IMR-90 (cell line): Measurements from ENCODE around the gene BCL7A. TPM values are rescaled to one million over a fixed set of nuclear protein-coding genes. Genes with fewer than 3 reads are reported as not detected.

Experiments used
- ATAC-seq: fragments of 200-7000 bp; cut with Tn5 transposase; 2 replicates; pipeline ENCODE4 v1.9.1; 2020; ENCODE audit warnings: low read depth, mild to moderate bottlenecking, moderate library complexity
- BruUV-seq: library from RNA; stranded (reverse); fragments of 400-500 nt; replicated peaks from 2 replicates; lab custom pipeline; 2021; lab: Mats Ljungman, UMichigan
- CTCF ChIA-PET: fragments of 300-600 bp; formaldehyde crosslinking; extraction: SDS; loops from one replicate; lab custom pipeline; 2021; ENCODE audit warnings: antibody characterized with exemption; lab: Yijun Ruan, JAX
- POLR2A ChIA-PET: fragments of 300-600 bp; sonication (Branson Sonifier 250); formaldehyde crosslinking; loops from one replicate; lab custom pipeline; 2022; ENCODE audit warnings: antibody characterized with exemption; ENCODE audit not compliant: unreplicated experiment; lab: Charles Lee
- DNase-seq: peaks from one replicate; pipeline ENCODE4 v3.0.0; 2013
- H2AFZ ChIP-seq: replicated peaks from 2 replicates; pipeline ENCODE3; 2013; ENCODE audit warnings: low read length, mild to moderate bottlenecking; ENCODE audit not compliant: poor library complexity
- H2AK5ac ChIP-seq: 2 replicates; pipeline ENCODE4 v1.6.1; 2013; ENCODE audit warnings: low read depth, low read length, inconsistent platforms
- H2AK9ac ChIP-seq: replicated peaks from 2 replicates; pipeline ENCODE3; 2013; ENCODE audit warnings: mild to moderate bottlenecking, low read depth, low read length, moderate library complexity; ENCODE audit not compliant: poor library complexity
- H2BK120ac ChIP-seq: 2 replicates; pipeline ENCODE4 v1.6.1; 2013; ENCODE audit warnings: low read depth, low read length, inconsistent platforms
- H2BK15ac ChIP-seq: 3 replicates; pipeline ENCODE4 v1.6.1; 2013; ENCODE audit warnings: low read depth, low read length, inconsistent platforms
- H2BK20ac ChIP-seq: 2 replicates; pipeline ENCODE4 v1.6.1; 2013; ENCODE audit warnings: low read depth, mild to moderate bottlenecking, inconsistent platforms, low read length, moderate library complexity
- H2BK5ac ChIP-seq: 2 replicates; pipeline ENCODE4 v1.6.1; 2013; ENCODE audit warnings: mild to moderate bottlenecking, low read depth, low read length, inconsistent platforms; ENCODE audit not compliant: poor library complexity, severe bottlenecking
- H3K14ac ChIP-seq: replicated peaks from 2 replicates; pipeline ENCODE4 v1.6.1; 2013; ENCODE audit warnings: low read depth, low read length, inconsistent platforms
- H3K18ac ChIP-seq: 2 replicates; pipeline ENCODE4 v1.6.1; 2013; ENCODE audit warnings: low read depth, low read length, control low read depth
- H3K23ac ChIP-seq: 2 replicates; pipeline ENCODE4 v1.6.1; 2013; ENCODE audit warnings: low read depth, low read length, inconsistent platforms
- H3K27ac ChIP-seq: 2 replicates; pipeline ENCODE4 v1.5.1; 2013; ENCODE audit warnings: mild to moderate bottlenecking, control low read depth, low read length; ENCODE audit not compliant: insufficient read depth
- H3K27me3 ChIP-seq: 2 replicates; pipeline ENCODE4 v1.6.1; 2013; ENCODE audit warnings: low read length; ENCODE audit not compliant: control insufficient read depth, insufficient read depth
- H3K36me3 ChIP-seq: 2 replicates; pipeline ENCODE4 v1.6.1; 2013; ENCODE audit warnings: low read length, mixed read lengths; ENCODE audit not compliant: control insufficient read depth, insufficient read depth
- H3K4ac ChIP-seq: 2 replicates; pipeline ENCODE4 v1.6.1; 2013; ENCODE audit warnings: low read depth, low read length, inconsistent platforms
- H3K4me1 ChIP-seq: 2 replicates; pipeline ENCODE4 v1.6.1; 2013; ENCODE audit warnings: low read length, mixed read lengths; ENCODE audit not compliant: control insufficient read depth, insufficient read depth
- H3K4me2 ChIP-seq: 2 replicates; pipeline ENCODE4 v1.6.1; 2013; ENCODE audit warnings: low read depth, mild to moderate bottlenecking, control low read depth, low read length, moderate library complexity
- H3K4me3 ChIP-seq: 2 replicates; pipeline ENCODE4 v1.5.1; 2013; ENCODE audit warnings: low read depth, mild to moderate bottlenecking, control low read depth, low read length, moderate library complexity; ENCODE audit not compliant: insufficient read depth
- H3K56ac ChIP-seq: 2 replicates; pipeline ENCODE4 v1.6.1; 2013; ENCODE audit warnings: low read length, inconsistent platforms; ENCODE audit not compliant: insufficient read depth; ENCODE audit errors: extremely low read depth
- H3K79me1 ChIP-seq, 2 experiments: 2 replicates each; pipeline ENCODE4 v1.6.1; 2013; ENCODE audit warnings: low read length in 2 of 2, inconsistent platforms in 1 of 2, low read depth in 1 of 2
- H3K9ac ChIP-seq: 2 replicates; pipeline ENCODE4 v1.6.1; 2013; ENCODE audit warnings: low read depth, low read length, control low read depth
- H3K9me1 ChIP-seq: 2 replicates; pipeline ENCODE4 v1.6.1; 2013; ENCODE audit warnings: low read length, inconsistent platforms; ENCODE audit not compliant: insufficient read depth
- H3K9me3 ChIP-seq: 2 replicates; pipeline ENCODE4 v1.6.1; 2013; ENCODE audit warnings: low read length; ENCODE audit not compliant: control insufficient read depth, insufficient read depth
- H4K20me1 ChIP-seq: 2 replicates; pipeline ENCODE4 v1.6.1; 2013; ENCODE audit warnings: low read length, inconsistent platforms; ENCODE audit not compliant: insufficient read depth
- H4K5ac ChIP-seq: 2 replicates; pipeline ENCODE4 v1.6.1; 2013; ENCODE audit warnings: mild to moderate bottlenecking, low read depth, low read length, control low read depth
- H4K8ac ChIP-seq, 2 experiments: 2 replicates each; pipeline ENCODE4 v1.6.1; 2013; ENCODE audit warnings: low read depth in 2 of 2, low read length in 2 of 2, control low read depth in 1 of 2, inconsistent platforms in 1 of 2
- H4K91ac ChIP-seq: 2 replicates; pipeline ENCODE4 v1.6.1; 2013; ENCODE audit warnings: low read depth, low read length, inconsistent platforms; ENCODE audit not compliant: insufficient read depth
- CHD1 ChIP-seq: IDR thresholded peaks from 2 replicates; pipeline ENCODE4 v1.6.1; 2012; ENCODE audit warnings: low read depth, low read length, improper control_type of control experiment
- CTCF ChIP-seq: conservative IDR thresholded peaks from 2 replicates; pipeline ENCODE4 v1.5.1; 2012; ENCODE audit warnings: mild to moderate bottlenecking, low read depth, low read length, improper control_type of control experiment
- ELK1 ChIP-seq: fragments of 150-350 bp; IDR thresholded peaks from 2 replicates; pipeline ENCODE4 v1.6.1; 2016; ENCODE audit warnings: low read depth, mild to moderate bottlenecking, low read length, moderate library complexity, borderline replicate concordance
- MXI1 ChIP-seq: IDR thresholded peaks from 2 replicates; pipeline ENCODE4 v1.6.1; 2012; ENCODE audit warnings: low read depth, mild to moderate bottlenecking, low read length, moderate library complexity, borderline replicate concordance
- RAD21 ChIP-seq: IDR thresholded peaks from 2 replicates; pipeline ENCODE4 v1.6.1; 2012; ENCODE audit warnings: low read length, improper control_type of control experiment
- WGBS, 2 experiments: methylation state at CpG; one replicate each; pipeline versions ENCODE4 v1.1.5 to v1.1.7; 2013; ENCODE audit warnings: missing lambda C conversion rate in 2 of 2; ENCODE audit not compliant: insufficient read length in 1 of 2; ENCODE audit errors: extremely low coverage in 2 of 2; 5-methylcytosine and 5-hydroxymethylcytosine counted together
- dilution Hi-C: fragments of 300-500 bp; cut with HindIII; formaldehyde crosslinking; loops from one replicate; pipeline ENCODE4 v1.14.3; 2018; ENCODE audit warnings: low sequenced_read_pairs; ENCODE audit not compliant: unreplicated experiment
- in situ Hi-C: fragments of 300-500 bp; cut with MboI; formaldehyde crosslinking; loops from 3 replicates; pipeline ENCODE4 v1.14.3; 2019; ENCODE audit warnings: low sequenced_read_pairs, inconsistent platforms, mixed read lengths
- intact Hi-C: fragments of 100-400 bp; cut with micrococcal nuclease; formaldehyde crosslinking; loops from 2 replicates; pipeline ENCODE4 v1.10.0; 2022
- polyA plus RNA-seq, 3 experiments: library from polyadenylated mRNA; depleted of rRNA; stranded (reverse); fragments of >200 nt; gene quantifications; 2 replicates each; pipeline ENCODE4 v1.2.3, GENCODE V29; 2012; ENCODE audit warnings: low replicate concordance in 1 of 3
- total RNA-seq: library from RNA; depleted of rRNA; stranded (reverse); fragments of >200 nt; gene quantifications from 2 replicates; pipeline ENCODE4 v1.2.3, GENCODE V29; 2012

Gene BCL7A
- total and polyA plus RNA-seq, 2 of the 4 experiments (the other 2 are of a cell fraction): 5.6 to 7.9 TPM

- WGBS, 2 experiments: 43% methylated on average over 17 of the region's 22 CpGs; no CpG with 5 or more reads in 1 of the 2 experiments
- Histone ChIP-seq H3K27me3 (no peaks in the 10 kb centered on the region), H3K14ac (no peak overlapping the region), H2BK120ac (no peak overlapping the region), H2AK9ac (peak overlapping the region; percentile 40), H4K91ac (no peak overlapping the region; the same call in 1 of the 2 replicates), H2BK15ac (no peak overlapping the region), H3K4me1 (peaks cover 31% of the 10 kb centered on the region), H2AFZ (peak overlapping the region; percentile 29), H3K4me2 (no peak overlapping the region), H3K23ac (no peak overlapping the region), H3K79me1 (peaks cover 0 to 21% of the 10 kb centered on the region in 2 experiments; a peak in 2 of 4 replicates), H4K8ac (no peak overlapping the region), H3K9me3 (no peaks in the 10 kb centered on the region), H2BK20ac (no peak overlapping the region), H3K9me1 (peaks cover 14% of the 10 kb centered on the region), H4K20me1 (no peaks in the 10 kb centered on the region; the same call in 1 of the 2 replicates), H3K56ac (peak overlapping the region; percentile 10; the same call in 1 of the 2 replicates), H2BK5ac (no peak overlapping the region), H3K27ac (no peak overlapping the region), H3K4ac (no peak overlapping the region), H3K36me3 (peaks cover 9% of the 10 kb centered on the region; the same call in 1 of the 2 replicates), H3K9ac (no peak overlapping the region), H2AK5ac (peak overlapping the region; percentile 14; the same call in 1 of the 2 replicates), H3K4me3 (no peak overlapping the region), H4K5ac (no peak overlapping the region), H3K18ac (no peak overlapping the region)
- in situ Hi-C loops: no loop called here
- ChIA-PET POLR2A (no interaction called here), CTCF (interaction anchor here (1.0 kb wide), 1 partner anchor 63 kb away, joined by 3 read pairs; no protein-coding TSS in a partner anchor)
- no TSS peak for BruUV-seq
- no peak for ATAC-seq
- intact Hi-C loops: no loop called here
- TF ChIP-seq MXI1 (no peak), CHD1 (no peak), RAD21 (no peak), ELK1 (no peak), CTCF (no peak)
- no peak for DNase-seq
- dilution Hi-C loops: no loop called here
These were observed 38.4 kb downstream of the BCL7A start for GRCh38 chr12:122060081-122060501.
